Activated CD8-positive, alpha-beta T cell treated with anti-CD3 and anti-CD28 coated beads for 36 hours (primary cell): ENCODE measurements around the gene KDM7A. TPM values are rescaled to one million over a fixed set of nuclear protein-coding genes. Genes with fewer than 3 reads are reported as not detected.

Experiments used
- ATAC-seq: fragments of 200-7000 bp; cut with Tn5 transposase; one replicate; pipeline ENCODE4 v1.10.0; 2021; ENCODE audit warnings: mild to moderate bottlenecking, moderate library complexity
- CTCF ChIA-PET: fragments of 350-600 bp; sonication (Branson Sonifier 250); formaldehyde crosslinking; loops from one replicate; lab custom pipeline; 2021; ENCODE audit warnings: antibody characterized with exemption; lab: Charles Lee
- POLR2A ChIA-PET: fragments of 350-600 bp; sonication (Branson Sonifier 250); formaldehyde crosslinking; loops from one replicate; lab custom pipeline; 2021; ENCODE audit warnings: antibody characterized with exemption; lab: Charles Lee
- DNase-seq: peaks from one replicate; pipeline ENCODE4 v3.0.0-alpha.2; 2020
- H3K27ac Mint-ChIP-seq: one replicate; pipeline ENCODE4 v1.8.0; 2021; ENCODE audit warnings: mild to moderate bottlenecking, mixed read lengths
- H3K27me3 Mint-ChIP-seq: one replicate; pipeline ENCODE4 v1.8.0; 2021; ENCODE audit warnings: mixed read lengths
- H3K36me3 Mint-ChIP-seq: one replicate; pipeline ENCODE4 v1.8.0; 2021; ENCODE audit warnings: low read depth, mixed read lengths
- H3K4me1 Mint-ChIP-seq: one replicate; pipeline ENCODE4 v1.8.0; 2021; ENCODE audit warnings: low read depth, mixed read lengths
- H3K4me3 Mint-ChIP-seq: one replicate; pipeline ENCODE4 v1.8.0; 2021; ENCODE audit warnings: mild to moderate bottlenecking, moderate library complexity, mixed read lengths
- H3K9me3 Mint-ChIP-seq: one replicate; pipeline ENCODE4 v1.8.0; 2021; ENCODE audit warnings: mixed read lengths
- intact Hi-C: fragments of 100-400 bp; cut with micrococcal nuclease; formaldehyde crosslinking; loops from one replicate; pipeline ENCODE4 v1.10.0; 2022
- total RNA-seq, 2 experiments: library from RNA; stranded (reverse); gene quantifications; one replicate each; pipeline ENCODE4 v1.2.3, GENCODE V29; 2021
- TF ChIP-seq, protein P1 (sequence below): fragments of 200-600 bp; IDR thresholded peaks from one replicate; pipeline ENCODE4 v1.8.0; 2022; ENCODE audit warnings: antibody characterized with exemption, mild to moderate bottlenecking

The KDM7A gene
- total RNA-seq, 2 experiments from 2014 or later = 21.1 to 22.9 TPM

- TF ChIP-seq, protein P1, sequence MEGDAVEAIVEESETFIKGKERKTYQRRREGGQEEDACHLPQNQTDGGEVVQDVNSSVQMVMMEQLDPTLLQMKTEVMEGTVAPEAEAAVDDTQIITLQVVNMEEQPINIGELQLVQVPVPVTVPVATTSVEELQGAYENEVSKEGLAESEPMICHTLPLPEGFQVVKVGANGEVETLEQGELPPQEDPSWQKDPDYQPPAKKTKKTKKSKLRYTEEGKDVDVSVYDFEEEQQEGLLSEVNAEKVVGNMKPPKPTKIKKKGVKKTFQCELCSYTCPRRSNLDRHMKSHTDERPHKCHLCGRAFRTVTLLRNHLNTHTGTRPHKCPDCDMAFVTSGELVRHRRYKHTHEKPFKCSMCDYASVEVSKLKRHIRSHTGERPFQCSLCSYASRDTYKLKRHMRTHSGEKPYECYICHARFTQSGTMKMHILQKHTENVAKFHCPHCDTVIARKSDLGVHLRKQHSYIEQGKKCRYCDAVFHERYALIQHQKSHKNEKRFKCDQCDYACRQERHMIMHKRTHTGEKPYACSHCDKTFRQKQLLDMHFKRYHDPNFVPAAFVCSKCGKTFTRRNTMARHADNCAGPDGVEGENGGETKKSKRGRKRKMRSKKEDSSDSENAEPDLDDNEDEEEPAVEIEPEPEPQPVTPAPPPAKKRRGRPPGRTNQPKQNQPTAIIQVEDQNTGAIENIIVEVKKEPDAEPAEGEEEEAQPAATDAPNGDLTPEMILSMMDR = no peak
- intact Hi-C loops = no loop called here
- H3K4me3 Mint-ChIP-seq = no peak overlapping the region
- H3K27me3 Mint-ChIP-seq = no peaks in the 10 kb centered on the region
- no peak overlapping the region for H3K27ac Mint-ChIP-seq
- peaks cover 64% of the 10 kb centered on the region for H3K4me1 Mint-ChIP-seq
- ChIA-PET CTCF (interaction anchor here (1.1 to 1.6 kb wide), 3 partner anchors 8 to 19 kb away, joined by 3 to 7 read pairs (median 6); no protein-coding TSS in a partner anchor), POLR2A (interaction anchor here (0.8 to 1.9 kb wide), 2 partner anchors 16 to 53 kb away, joined by 3 to 6 read pairs; no protein-coding TSS in a partner anchor)
- ATAC-seq (no peak), DNase-seq (no peak)
- H3K9me3 Mint-ChIP-seq = no peaks in the 10 kb centered on the region
- peaks cover 14% of the 10 kb centered on the region for H3K36me3 Mint-ChIP-seq
These were observed 20.2 kb downstream of the KDM7A start for GRCh38 chr7:140156460-140157080.

DNA sequence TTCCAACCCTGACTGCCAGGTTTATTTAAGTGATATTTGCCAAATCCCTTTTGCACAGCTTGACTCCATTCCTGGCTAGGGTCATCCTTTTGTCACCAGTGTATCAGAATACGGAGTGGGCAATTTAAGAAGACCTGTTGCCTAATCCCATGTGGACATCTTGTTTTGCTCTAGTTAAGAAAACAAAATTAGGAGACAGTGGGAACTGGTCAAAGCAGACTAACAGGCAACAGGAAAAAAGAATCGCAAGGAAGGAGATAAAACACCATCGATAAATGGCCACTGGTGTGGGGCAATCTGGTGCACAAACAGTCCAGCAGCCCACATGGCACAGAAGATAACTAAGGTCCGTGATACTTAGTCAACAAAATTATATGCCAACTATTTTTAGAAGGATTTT is 21.4 kb downstream of the KDM7A start:
- H3K36me3 Mint-ChIP-seq = peaks cover 14% of the 10 kb centered on the region
- POLR2A ChIA-PET = interaction anchor here (1.9 kb wide), 1 partner anchor 15 kb away, joined by 6 read pairs; no protein-coding TSS in a partner anchor
- peaks cover 61% of the 10 kb centered on the region for H3K4me1 Mint-ChIP-seq
- CTCF ChIA-PET = no interaction called here
- H3K9me3 Mint-ChIP-seq = no peaks in the 10 kb centered on the region
- intact Hi-C loops = no loop called here
- TF ChIP-seq, protein P1 = no peak
- ATAC-seq (no peak), DNase-seq (no peak)
- no peak overlapping the region for H3K4me3 Mint-ChIP-seq
- no peak overlapping the region for H3K27ac Mint-ChIP-seq
- no peaks in the 10 kb centered on the region for H3K27me3 Mint-ChIP-seq

DNA sequence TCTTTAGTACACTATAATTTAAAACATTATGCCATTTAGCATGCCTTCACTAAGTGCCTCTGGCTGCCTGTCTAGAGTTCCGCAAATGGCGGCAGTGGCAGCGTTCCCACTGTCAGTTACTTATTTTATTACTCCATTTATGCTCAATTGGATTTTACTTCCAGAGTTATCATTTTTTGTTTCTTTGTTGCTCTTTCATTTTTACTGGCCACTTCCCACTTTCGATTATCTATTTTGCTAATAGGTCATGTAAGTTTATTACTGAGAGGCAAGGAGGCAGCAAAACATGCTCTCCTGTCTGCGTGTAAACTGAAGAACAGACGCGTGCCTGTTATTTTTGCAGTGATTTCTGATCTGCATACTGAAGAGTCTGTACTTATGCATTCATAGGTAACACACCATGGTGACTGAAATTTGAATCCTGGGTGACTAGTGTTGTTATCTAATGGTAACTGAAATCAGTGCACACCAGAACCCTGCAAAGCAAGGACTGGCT is 23.1 kb downstream of the KDM7A start:
- TF ChIP-seq, protein P1 = no peak
- intact Hi-C loops = no loop called here
- POLR2A ChIA-PET = interaction anchor here (1.6 kb wide), 1 partner anchor 12 kb away, joined by 5 read pairs; no protein-coding TSS in a partner anchor
- H3K4me1 Mint-ChIP-seq = peaks cover 67% of the 10 kb centered on the region
- CTCF ChIA-PET = interaction anchor here (1.2 kb wide), 1 partner anchor 15 kb away, joined by 3 read pairs; no protein-coding TSS in a partner anchor
- H3K4me3 Mint-ChIP-seq = no peak overlapping the region
- H3K27me3 Mint-ChIP-seq = no peaks in the 10 kb centered on the region
- H3K27ac Mint-ChIP-seq = no peak overlapping the region
- H3K9me3 Mint-ChIP-seq = no peaks in the 10 kb centered on the region
- ATAC-seq (no peak), DNase-seq (no peak)
- H3K36me3 Mint-ChIP-seq = peaks cover 19% of the 10 kb centered on the region

- Mint-ChIP-seq H3K36me3 (peaks cover 34% of the 10 kb centered on the region), H3K4me3 (no peak overlapping the region), H3K9me3 (peaks cover 20% of the 10 kb centered on the region), H3K27ac (peak overlapping the region; percentile 55), H3K4me1 (peaks cover 69% of the 10 kb centered on the region), H3K27me3 (no peaks in the 10 kb centered on the region)
- TF ChIP-seq, protein P1 = no peak
- intact Hi-C loops = no loop called here
- ChIA-PET POLR2A (no interaction called here), CTCF (interaction anchor here (2.0 kb wide), 1 partner anchor 157 kb away, joined by 8 read pairs; no protein-coding TSS in a partner anchor)
- DNase-seq = no peak
- peak; percentile 61 for ATAC-seq
These were observed 30.2 kb downstream of the KDM7A start for GRCh38 chr7:140146574-140146973.

DNA sequence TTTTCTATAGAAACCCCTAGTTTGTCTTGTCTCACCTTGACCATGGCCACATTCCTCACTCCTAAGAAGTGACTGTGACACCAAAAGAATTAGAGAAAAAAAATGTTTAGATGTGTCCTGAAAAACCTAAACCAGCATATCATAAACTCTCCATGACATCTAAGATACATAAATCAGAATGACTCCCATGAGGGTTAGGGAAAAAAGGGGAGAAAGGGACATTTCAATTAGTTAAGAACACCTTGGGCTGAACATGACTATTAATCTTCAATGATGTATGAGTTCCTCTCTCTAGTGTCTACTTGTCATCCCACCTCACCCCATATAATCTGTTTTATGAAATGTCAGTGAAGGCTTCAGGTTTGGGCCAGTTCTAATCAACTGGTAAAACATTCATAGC is 31.1 kb downstream of the KDM7A start:
- Mint-ChIP-seq H3K27ac (peak overlapping the region; percentile 7), H3K4me1 (peaks cover 67% of the 10 kb centered on the region)
- CTCF ChIA-PET = no interaction called here

More for the DNA sequence above, 31.1 kb downstream of the KDM7A start:
- POLR2A ChIA-PET = interaction anchor here (0.9 kb wide), 1 partner anchor 162 kb away, joined by 3 read pairs; no protein-coding TSS in a partner anchor
- Mint-ChIP-seq H3K9me3 (peaks cover 20% of the 10 kb centered on the region), H3K36me3 (peaks cover 34% of the 10 kb centered on the region), H3K27me3 (no peaks in the 10 kb centered on the region), H3K4me3 (no peak overlapping the region)
- intact Hi-C loops = no loop called here
- ATAC-seq (no peak), DNase-seq (no peak)
- TF ChIP-seq, protein P1 = no peak
